ENCODE measurements around the gene PRKCH. TPM values are rescaled to one million over a fixed set of nuclear protein-coding genes. Genes with fewer than 3 reads are reported as not detected.

Gene PRKCH
- total and polyA plus RNA-seq, 2 experiments from 2014 or later: 7.1 to 11.2 TPM

- peaks cover 42% of the 10 kb centered on the region for H3K4me1 ChIP-seq (ENCODE audit: insufficient read depth)
- no peaks in the 10 kb centered on the region for H3K36me3 ChIP-seq (replicated peaks; ENCODE audit: insufficient read depth, low read depth)
- H3K27ac ChIP-seq: no peak overlapping the region
Measured at GRCh38 chr14:61468063-61468825, 146.9 kb downstream of the PRKCH start.

GRCh38 chr14:61469781-61470180 is 148.4 kb downstream of the PRKCH start:
- no peaks in the 10 kb centered on the region for H3K9me2 ChIP-seq (replicated peaks; ENCODE audit: insufficient read depth)
- no peak overlapping the region for H3K4me3 ChIP-seq
- H3K27ac ChIP-seq: peak overlapping the region; percentile 54
- H3K36me3 ChIP-seq (replicated peaks; ENCODE audit: insufficient read depth, low read depth): no peaks in the 10 kb centered on the region
- peaks cover 3% of the 10 kb centered on the region for H3K9me3 ChIP-seq (ENCODE audit: low read depth)
- no peaks in the 10 kb centered on the region for H3K79me2 ChIP-seq
- WGBS (ENCODE audit: low lambda C conversion rate, missing lambda C conversion rate): 82% methylated on average over 6 of the region's 6 CpGs
- no peaks in the 10 kb centered on the region for H3K27me3 ChIP-seq
- H2AFZ ChIP-seq: no peak overlapping the region
- TF ChIP-seq CTCF (IDR thresholded peaks at IDR 0.05; ENCODE audit: poor library complexity) (no peak), EZH2phosphoT487 (IDR thresholded peaks at IDR 0.05; ENCODE audit: low read depth, severe bottlenecking, unreplicated experiment) (no peak), EZH2 (IDR thresholded peaks at IDR 0.05; ENCODE audit: borderline replicate concordance) (no peak)
- H4K20me1 ChIP-seq (ENCODE audit: insufficient read depth, poor library complexity, severe bottlenecking): no peaks in the 10 kb centered on the region
- H3K4me2 ChIP-seq: peak overlapping the region; percentile 42
- DNase-seq (ENCODE audit: low spot score): no peak
- H3K4me1 ChIP-seq (ENCODE audit: insufficient read depth): peaks cover 41% of the 10 kb centered on the region

More at GRCh38 chr14:61468063-61468825, 146.9 kb downstream of the PRKCH start:
- Histone ChIP-seq H3K9me3 (ENCODE audit: low read depth) (peaks cover 5% of the 10 kb centered on the region), H3K79me2 (no peaks in the 10 kb centered on the region), H3K9me2 (replicated peaks; ENCODE audit: insufficient read depth) (no peaks in the 10 kb centered on the region), H4K20me1 (ENCODE audit: insufficient read depth, poor library complexity, severe bottlenecking) (no peaks in the 10 kb centered on the region), H2AFZ (no peak overlapping the region), H3K4me3 (no peak overlapping the region), H3K27me3 (no peaks in the 10 kb centered on the region), H3K4me2 (no peak overlapping the region)
- no peak for DNase-seq (ENCODE audit: low spot score)
- WGBS (ENCODE audit: low lambda C conversion rate, missing lambda C conversion rate): 98% methylated on average over 7 of the region's 7 CpGs
- no peak for TF ChIP-seq EZH2phosphoT487 (IDR thresholded peaks at IDR 0.05; ENCODE audit: low read depth, severe bottlenecking, unreplicated experiment)

GRCh38 chr14:61470261-61470960 is 149.0 kb downstream of the PRKCH start:
- H3K4me3 ChIP-seq: no peak overlapping the region
- H2AFZ ChIP-seq: no peak overlapping the region
- no peaks in the 10 kb centered on the region for H3K79me2 ChIP-seq
- peak; percentile 80 for DNase-seq (ENCODE audit: low spot score)
- H3K9me3 ChIP-seq (ENCODE audit: low read depth): no peaks in the 10 kb centered on the region
- TF ChIP-seq EZH2phosphoT487 (IDR thresholded peaks at IDR 0.05; ENCODE audit: low read depth, severe bottlenecking, unreplicated experiment) (no peak), EZH2 (IDR thresholded peaks at IDR 0.05; ENCODE audit: borderline replicate concordance) (no peak), CTCF (IDR thresholded peaks at IDR 0.05; ENCODE audit: poor library complexity) (peak; percentile 42)
- H3K27me3 ChIP-seq: no peaks in the 10 kb centered on the region
- no peaks in the 10 kb centered on the region for H4K20me1 ChIP-seq (ENCODE audit: insufficient read depth, poor library complexity, severe bottlenecking)
- H3K4me2 ChIP-seq: peak overlapping the region; percentile 70
- WGBS (ENCODE audit: low lambda C conversion rate, missing lambda C conversion rate): 34% methylated on average over 13 of the region's 13 CpGs
- H3K9me2 ChIP-seq (replicated peaks; ENCODE audit: insufficient read depth): no peaks in the 10 kb centered on the region
- H3K27ac ChIP-seq: peak overlapping the region; percentile 81
- peaks cover 41% of the 10 kb centered on the region for H3K4me1 ChIP-seq (ENCODE audit: insufficient read depth)
- no peaks in the 10 kb centered on the region for H3K36me3 ChIP-seq (replicated peaks; ENCODE audit: insufficient read depth, low read depth)

GRCh38 chr14:61470961-61471293 is 149.5 kb downstream of the PRKCH start:
- Histone ChIP-seq H3K27me3 (no peaks in the 10 kb centered on the region), H3K4me3 (no peak overlapping the region), H3K9me2 (replicated peaks; ENCODE audit: insufficient read depth) (no peaks in the 10 kb centered on the region), H3K79me2 (no peaks in the 10 kb centered on the region), H3K9me3 (ENCODE audit: low read depth) (no peaks in the 10 kb centered on the region), H3K4me2 (peak overlapping the region; percentile 70), H3K36me3 (replicated peaks; ENCODE audit: insufficient read depth, low read depth) (no peaks in the 10 kb centered on the region), H2AFZ (no peak overlapping the region), H3K4me1 (ENCODE audit: insufficient read depth) (peaks cover 41% of the 10 kb centered on the region), H4K20me1 (ENCODE audit: insufficient read depth, poor library complexity, severe bottlenecking) (no peaks in the 10 kb centered on the region), H3K27ac (peak overlapping the region; percentile 81)
- DNase-seq (ENCODE audit: low spot score): no peak
- no peak for TF ChIP-seq EZH2phosphoT487 (IDR thresholded peaks at IDR 0.05; ENCODE audit: low read depth, severe bottlenecking, unreplicated experiment)
- TF ChIP-seq EZH2 (IDR thresholded peaks at IDR 0.05; ENCODE audit: borderline replicate concordance): no peak
- no peak for TF ChIP-seq CTCF (IDR thresholded peaks at IDR 0.05; ENCODE audit: poor library complexity)
- 43% methylated on average over 3 of the region's 3 CpGs for WGBS (ENCODE audit: low lambda C conversion rate, missing lambda C conversion rate)

Measured in hepatocyte (in vitro differentiated cells).